ENCODE results near the gene PRIM1.
A peak's percentile ranks its signal among the peaks of the same experiment; 100 is the strongest.
"Not testable (repeated sequence)": the region's sequence is repeated elsewhere in the genome, so short reads cannot be mapped to it uniquely, and the experiment has no call there.

PRIM1 gene

GRCh38 chr12:56763753-56764657 lies 11.9 kb upstream of the PRIM1 start:
- intact Hi-C loops (cut with DNase I) = no loop called here
- no peak for DNase-seq

GRCh38 chr12:56761812-56762211 lies 9.7 kb upstream of the PRIM1 start:
- intact Hi-C loops (cut with DNase I) = no loop called here
- DNase-seq = no peak

GRCh38 chr12:56760460-56760859 lies 8.3 kb upstream of the PRIM1 start:
- no peak for DNase-seq
- intact Hi-C loops (cut with DNase I) = no loop called here

GRCh38 chr12:56759263-56759908 lies 7.3 kb upstream of the PRIM1 start:
- intact Hi-C loops (cut with DNase I) = loop anchor here (2.0 kb wide), 1 partner anchor 227 kb away; no protein-coding TSS in a partner anchor
- no peak for DNase-seq

- intact Hi-C loops (cut with DNase I) = loop anchor here (2.0 kb wide), 1 partner anchor 228 kb away; no protein-coding TSS in a partner anchor
- DNase-seq = no peak
Measured at GRCh38 chr12:56758728-56759262, 6.7 kb upstream of the PRIM1 start.

GRCh38 chr12:56757971-56758370 lies 5.8 kb upstream of the PRIM1 start:
- DNase-seq = not testable (repeated sequence)
- intact Hi-C loops (cut with DNase I) = loop anchor here (2.0 kb wide), 1 partner anchor 229 kb away; no protein-coding TSS in a partner anchor

- intact Hi-C loops (cut with DNase I) = loop anchor here (5.0 kb wide), 1 partner anchor 314 kb away; no protein-coding TSS in a partner anchor
- no peak for DNase-seq
Measured at GRCh38 chr12:56753566-56753965, 1.4 kb upstream of the PRIM1 start.

GRCh38 chr12:56750596-56750995 lies 1.5 kb downstream of the PRIM1 start:
- intact Hi-C loops (cut with DNase I) = loop anchor here (5.0 kb wide), 1 partner anchor 317 kb away; no protein-coding TSS in a partner anchor

GRCh38 chr12:56749853-56750252 lies 2.3 kb downstream of the PRIM1 start:
- intact Hi-C loops (cut with DNase I) = loop anchor here (5.0 kb wide), 1 partner anchor 317 kb away; no protein-coding TSS in a partner anchor
- no peak for DNase-seq

More at GRCh38 chr12:56750596-56750995, 1.5 kb downstream of the PRIM1 start:
- DNase-seq = not testable (repeated sequence)

- intact Hi-C loops (cut with DNase I) = no loop called here
- no peak for DNase-seq
Measured at GRCh38 chr12:56749359-56749758, 2.8 kb downstream of the PRIM1 start.

GRCh38 chr12:56728139-56728861 lies 23.8 kb downstream of the PRIM1 start:
- intact Hi-C loops (cut with DNase I) = loop anchor here (10.0 kb wide), 1 partner anchor 93 kb away; the partner anchor contains the start of gene BAZ2A
- DNase-seq = no peak

GRCh38 chr12:56726196-56726675 lies 25.9 kb downstream of the PRIM1 start:
- intact Hi-C loops (cut with DNase I) = loop anchor here (10.0 kb wide), 1 partner anchor 91 kb away; the partner anchor contains the start of gene BAZ2A
- DNase-seq = not testable (repeated sequence)

GRCh38 chr12:56725723-56726102 lies 26.4 kb downstream of the PRIM1 start:
- intact Hi-C loops (cut with DNase I) = loop anchor here (2.0 to 10.0 kb wide), 2 partner anchors 37 to 91 kb away; partner anchors contain the start of genes BAZ2A and PTGES3

GRCh38 chr12:56724972-56725722 lies 27.0 kb downstream of the PRIM1 start, which contains the start of gene NACA:
Gene NACA, minus strand, starts transcription at chr12:56725299. Its CDS starts 778 bp downstream, at chr12:56724521.
- intact Hi-C loops (cut with DNase I) = loop anchor here (2.0 to 10.0 kb wide), 2 partner anchors 36 to 90 kb away; partner anchors contain the start of genes BAZ2A and PTGES3
- peak; percentile 98 to 100 (median 99) for DNase-seq

More at GRCh38 chr12:56725723-56726102, 26.4 kb downstream of the PRIM1 start:
- no peak for DNase-seq

- intact Hi-C loops (cut with DNase I) = loop anchor here (2.0 to 10.0 kb wide), 2 partner anchors 36 to 90 kb away; partner anchors contain the start of genes BAZ2A and PTGES3
- peak in 10 of 42 donors; percentile 7 to 47 (median 20) for DNase-seq
Measured at GRCh38 chr12:56724701-56724971, 27.5 kb downstream of the PRIM1 start.

- intact Hi-C loops (cut with DNase I) = loop anchor here (2.0 to 10.0 kb wide), 2 partner anchors 35 to 89 kb away; partner anchors contain the start of genes BAZ2A and PTGES3
- DNase-seq = peak in 16 of 42 donors; percentile 2 to 68 (median 26)
Measured at GRCh38 chr12:56723889-56724700, 28.0 kb downstream of the PRIM1 start.

- DNase-seq = no peak
- intact Hi-C loops (cut with DNase I) = loop anchor here (10.0 kb wide), 1 partner anchor 89 kb away; the partner anchor contains the start of gene BAZ2A
Measured at GRCh38 chr12:56723352-56723751, 28.8 kb downstream of the PRIM1 start.
